Lung (tissue), 12 donors: Measurements from ENCODE around the gene EDA. TPM values are rescaled to one million over a fixed set of nuclear protein-coding genes. Genes with fewer than 3 reads are reported as not detected.

Experiments
- ATAC-seq: fragments of 200-7000 bp; cut with Tn5 transposase; one replicate; pipeline ENCODE4 v1.9.1; 2020; ENCODE audit warnings: moderate number of reproducible peaks; ENCODE audit not compliant: insufficient read depth, low FRiP score
- DNase-seq, 3 donors: peaks; one replicate each; pipeline ENCODE4 v3.0.0-alpha.2; 2013 to 2017
- H3K27ac ChIP-seq, 2 donors: one replicate each; pipeline ENCODE4 v1.5.1; 2013; ENCODE audit warnings: mild to moderate bottlenecking in 2 of 2, moderate library complexity in 2 of 2, control low read depth in 1 of 2, inconsistent platforms in 1 of 2, low read depth in 1 of 2, low read length in 1 of 2
- H3K27me3 ChIP-seq, 3 donors: one replicate each; pipeline ENCODE4 v1.5.1; 2013; ENCODE audit warnings: low read length in 2 of 3; ENCODE audit not compliant: control insufficient read depth in 3 of 3, insufficient read depth in 3 of 3
- H3K36me3 ChIP-seq, 4 donors: one replicate each; pipeline ENCODE4 v1.5.1; 2013; ENCODE audit warnings: low read length in 4 of 4, mild to moderate bottlenecking in 1 of 4, moderate library complexity in 1 of 4; ENCODE audit not compliant: control insufficient read depth in 4 of 4, insufficient read depth in 4 of 4
- H3K4me1 ChIP-seq, 5 donors: one replicate each; pipeline ENCODE4 v1.5.1; 2013; ENCODE audit warnings: low read length in 5 of 5, mild to moderate bottlenecking in 2 of 5, moderate library complexity in 1 of 5; ENCODE audit not compliant: control insufficient read depth in 5 of 5, insufficient read depth in 5 of 5
- H3K4me3 ChIP-seq: one replicate; pipeline ENCODE4 v1.5.1; 2013; ENCODE audit warnings: mild to moderate bottlenecking, control low read depth, moderate library complexity
- H3K9ac ChIP-seq, 2 donors: one replicate each; pipeline ENCODE4 v1.5.1; 2013; ENCODE audit warnings: low read length in 2 of 2, control low read depth in 1 of 2; ENCODE audit not compliant: insufficient read depth in 1 of 2
- H3K9me3 ChIP-seq, 4 donors: one replicate each; pipeline ENCODE4 v1.5.1; 2013; ENCODE audit warnings: low read length in 3 of 4, mild to moderate bottlenecking in 1 of 4, moderate library complexity in 1 of 4; ENCODE audit not compliant: control insufficient read depth in 4 of 4, insufficient read depth in 3 of 4
- CTCF ChIP-seq: IDR thresholded peaks from 2 replicates; pipeline ENCODE4 v1.5.1; 2012; ENCODE audit warnings: mild to moderate bottlenecking; ENCODE audit errors: control extremely low read depth, extremely low read depth
- WGBS, 2 donors: extraction: QIAGEN DNeasy Blood & Tissue Kit; methylation state at CpG; one replicate each; pipeline ENCODE4 v1.1.7; 2013; 5-methylcytosine and 5-hydroxymethylcytosine counted together
- polyA plus RNA-seq, 2 donors: library from polyadenylated mRNA; stranded (reverse); fragments of 200-250 nt; gene quantifications; one replicate each; pipeline ENCODE4 v1.2.1, GENCODE V29; 2013
- total RNA-seq, 2 donors: library from RNA; depleted of rRNA in 1 of 2; stranded (reverse); fragments of >200 nt in 1 of 2; gene quantifications; one replicate each; pipeline ENCODE4 v1.2.1, GENCODE V29; 2014 to 2021
- donor health status: control.
- donor health status: control.
- donor health status: Bipolar disorder and iron deficiency.
- donor health status: healthy.
- donor health status: DM: yes; HTN: yes; CAD: no.

EDA gene
- total and polyA plus RNA-seq, 4 donors = 0.93 to 7.9 (median 3.1) TPM

DNA sequence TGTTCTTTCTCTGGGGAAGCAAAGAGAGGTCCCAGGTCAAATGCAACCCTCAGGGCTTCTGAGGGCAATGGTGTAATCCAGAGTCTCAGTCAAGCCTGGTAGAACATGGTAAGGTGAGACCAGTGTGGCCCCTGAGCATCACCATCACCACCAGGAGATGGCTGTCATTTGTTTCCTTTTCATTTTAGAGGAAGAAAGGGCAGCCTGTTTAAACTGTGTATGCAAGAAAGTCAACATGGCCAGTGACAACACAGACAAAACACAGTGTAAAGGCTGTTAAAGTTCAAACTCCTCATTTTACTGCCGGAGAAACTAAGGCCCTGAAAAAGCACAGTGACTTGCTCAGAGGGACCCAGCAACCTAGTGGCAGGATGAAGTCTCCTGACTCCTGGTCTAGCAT lies 2.0 kb upstream of the EDA start:
- Histone ChIP-seq H3K36me3 (no peaks in the 10 kb centered on the region), H3K9ac (no peak overlapping the region), H3K9me3 (peaks cover 0 to 4% (median 0%) of the 10 kb centered on the region in 4 donors), H3K27ac (no peak overlapping the region), H3K4me3 (no peak overlapping the region), H3K4me1 (no peaks in the 10 kb centered on the region), H3K27me3 (peaks cover 0 to 4% (median 0%) of the 10 kb centered on the region in 3 donors)
- DNase-seq = no peak
- TF ChIP-seq CTCF = no peak
- 89 to 100% methylated on average over 1 of the region's 1 CpG for WGBS, 2 donors
- no peak for ATAC-seq

DNA sequence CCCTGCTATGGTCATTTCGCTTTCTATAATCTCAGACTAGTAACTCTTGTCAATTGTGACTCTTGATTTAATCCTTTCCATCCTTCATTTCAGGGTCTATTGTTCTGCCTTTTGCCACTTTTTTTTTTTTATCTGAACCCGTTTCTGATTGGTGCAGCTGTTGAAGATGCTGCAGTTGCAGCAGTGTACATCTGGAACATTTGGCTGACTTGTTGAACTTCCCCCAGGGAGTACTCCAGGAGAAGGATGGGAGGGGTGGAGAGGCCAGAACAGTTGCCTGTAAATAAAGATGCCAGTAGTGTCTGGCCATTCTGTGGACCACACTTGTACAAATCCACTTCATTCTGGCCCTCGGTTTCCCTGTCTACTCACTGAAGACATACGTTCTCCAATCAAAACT lies 1.0 kb upstream of the EDA start:
- Histone ChIP-seq H3K4me1 (no peaks in the 10 kb centered on the region), H3K9me3 (peaks cover 0 to 4% (median 0%) of the 10 kb centered on the region in 4 donors), H3K4me3 (no peak overlapping the region), H3K27me3 (peaks cover 0 to 4% (median 0%) of the 10 kb centered on the region in 3 donors), H3K36me3 (no peaks in the 10 kb centered on the region), H3K9ac (no peak overlapping the region), H3K27ac (no peak overlapping the region)
- DNase-seq (peak in 2 of 3 donors; percentile 27 to 40), ATAC-seq (no peak)
- WGBS, 2 donors = 66 to 72% methylated on average over 4 of the region's 4 CpGs
- no peak for TF ChIP-seq CTCF

- TF ChIP-seq CTCF = no peak
- peak in 2 of 3 donors; percentile 17 to 39 for DNase-seq
- H3K27me3 ChIP-seq = peaks cover 0 to 4% (median 0%) of the 10 kb centered on the region in 3 donors
These were observed 571 bp upstream of the EDA start for GRCh38 chrX:69615342-69615741.

More at GRCh38 chrX:69615342-69615741, 571 bp upstream of the EDA start:
- peaks cover 0 to 4% (median 0%) of the 10 kb centered on the region in 4 donors for H3K9me3 ChIP-seq
- no peak overlapping the region for H3K4me3 ChIP-seq
- 34 to 50% methylated on average over 7 of the region's 7 CpGs for WGBS, 2 donors
- H3K4me1 ChIP-seq = no peaks in the 10 kb centered on the region
- no peak overlapping the region for H3K27ac ChIP-seq
- no peaks in the 10 kb centered on the region for H3K36me3 ChIP-seq
- no peak overlapping the region for H3K9ac ChIP-seq
- ATAC-seq = no peak
